HepG2 (cell line): ENCODE results near the gene SRPRB. TPM values are rescaled to one million over a fixed set of nuclear protein-coding genes. Genes with fewer than 3 reads are reported as not detected.

Experiments
- ATAC-seq: fragments of 200-7000 bp; cut with Tn5 transposase; 3 replicates; pipeline ENCODE4 v1.9.1; 2020; ENCODE audit warnings: mild to moderate bottlenecking, moderate library complexity
- BruUV-seq: library from RNA; stranded (reverse); fragments of 400-500 nt; replicated peaks from 2 replicates; lab custom pipeline; 2021; lab: Mats Ljungman, UMichigan
- CTCF ChIA-PET: fragments of 300-600 bp; formaldehyde crosslinking; extraction: SDS; loops from one replicate; lab custom pipeline; 2021; ENCODE audit warnings: low total read pairs, inconsistent platforms, low intra/inter-chr PET ratio; lab: Yijun Ruan, JAX
- POLR2A ChIA-PET: fragments of 350-600 bp; sonication (Branson Sonifier 250); formaldehyde crosslinking; loops from one replicate; lab custom pipeline; 2020; ENCODE audit warnings: antibody characterized with exemption, inconsistent platforms; lab: Yijun Ruan, JAX
- DNase-seq: peaks from one replicate; pipeline ENCODE4 v3.0.0-alpha.2; 2015; ENCODE audit warnings: low spot score
- FAIRE-seq: peaks from 3 replicates; lab custom pipeline; 2011; peaks lifted over from hg19 to GRCh38; lab: Jason Lieb, UNC
- H2AFZ ChIP-seq: one replicate; pipeline ENCODE4 v1.6.1; 2011; ENCODE audit warnings: low read length, inconsistent platforms
- H3K27ac ChIP-seq: fragments of 300-600 bp; 3 replicates; pipeline ENCODE4 v1.8.0; 2011; ENCODE audit warnings: mixed run types, mild to moderate bottlenecking, mixed read lengths, low read length, inconsistent platforms; ENCODE audit not compliant: insufficient read depth; ENCODE audit errors: extremely low read length
- H3K27me3 ChIP-seq, 2 experiments: fragments of 200-600 bp in 1 of 2; 2 replicates in 1 of 2; 3 replicates in 1 of 2; pipeline versions ENCODE4 v1.6.0 to v1.8.0; 2011; ENCODE audit warnings: low read length in 2 of 2, mild to moderate bottlenecking in 2 of 2, moderate library complexity in 2 of 2, inconsistent platforms in 1 of 2; ENCODE audit not compliant: insufficient read depth in 2 of 2, control insufficient read depth in 1 of 2
- H3K36me3 ChIP-seq, 2 experiments: fragments of 200-600 bp in 1 of 2; replicated peaks in 1 of 2; 2 replicates in 1 of 2; 3 replicates in 1 of 2; pipeline versions ENCODE4 v1.5.1 to v1.8.0; 2011; ENCODE audit warnings: low read length in 2 of 2, inconsistent platforms in 1 of 2; ENCODE audit not compliant: insufficient read depth in 2 of 2, control insufficient read depth in 1 of 2
- H3K4me1 ChIP-seq: 2 replicates; pipeline ENCODE4 v1.5.1; 2012; ENCODE audit warnings: low read length, inconsistent platforms; ENCODE audit not compliant: insufficient read depth
- H3K4me2 ChIP-seq: 2 replicates; pipeline ENCODE4 v1.6.0; 2011; ENCODE audit warnings: low read depth, low read length, inconsistent platforms
- H3K4me3 ChIP-seq, 3 experiments: fragments of 200-600 bp in 1 of 3; sonication (generic), shearing (Covaris generic) in 1 of 3; replicated peaks in 1 of 3; 2 replicates each; pipeline ENCODE4 v1.5.1; 2011 to 2016; ENCODE audit warnings: low read length in 3 of 3, inconsistent platforms in 2 of 3, low read depth in 2 of 3, mild to moderate bottlenecking in 2 of 3, control low read depth in 1 of 3, mixed read lengths in 1 of 3; ENCODE audit not compliant: insufficient read depth in 1 of 3
- H3K79me2 ChIP-seq: one replicate; pipeline ENCODE4 v1.6.1; 2011; ENCODE audit warnings: low read length, inconsistent platforms; ENCODE audit not compliant: insufficient read depth
- H3K9ac ChIP-seq: 2 replicates; pipeline ENCODE4 v1.6.0; 2011; ENCODE audit warnings: mild to moderate bottlenecking, low read depth, low read length, inconsistent platforms; ENCODE audit not compliant: insufficient read depth
- H3K9me3 ChIP-seq: 2 replicates; pipeline ENCODE4 v1.5.1; 2012; ENCODE audit warnings: mild to moderate bottlenecking, low read length
- H4K20me1 ChIP-seq: 2 replicates; pipeline ENCODE4 v1.6.0; 2011; ENCODE audit warnings: inconsistent platforms, mild to moderate bottlenecking, low read length, moderate library complexity; ENCODE audit not compliant: insufficient read depth
- TBL1XR1 ChIP-seq: fragments of 150-350 bp; IDR thresholded peaks from 2 replicates; pipeline ENCODE4 v1.6.1; 2014; ENCODE audit warnings: borderline replicate concordance, low read length; ENCODE audit not compliant: partially characterized antibody
- ZNF230 ChIP-seq: sonication (generic); formaldehyde crosslinking; IDR thresholded peaks from 2 replicates; pipeline ENCODE4 v1.4.0; 2020; ENCODE audit warnings: mild to moderate bottlenecking, missing genetic modification reagents
- ZNF407 ChIP-seq: sonication (generic); formaldehyde crosslinking; IDR thresholded peaks from one replicate; pipeline ENCODE4 v1.5.1; 2020; ENCODE audit warnings: mild to moderate bottlenecking, missing genetic modification reagents; ENCODE audit errors: not compliant biosample characterization
- WGBS: methylation state at CpG from one replicate; pipeline ENCODE4 v1.1.6; 2017; ENCODE audit warnings: low lambda C conversion rate; 5-methylcytosine and 5-hydroxymethylcytosine counted together
- in situ Hi-C: cut with HindIII; loops from 2 replicates; pipeline ENCODE4 v1.10.0; 2017; ENCODE audit warnings: low pct_unique_long_range_greater_than_20kb; ENCODE audit not compliant: extremely low pct_ligation_motif_present
- intact Hi-C: fragments of 100-400 bp; cut with micrococcal nuclease; formaldehyde crosslinking; loops from one replicate; pipeline ENCODE4 v1.10.0; 2022; ENCODE audit not compliant: unreplicated experiment
- polyA plus RNA-seq, 8 experiments: library from polyadenylated mRNA; depleted of rRNA in 3 of 8; stranded (reverse) in 7 of 8; unstranded in 1 of 8; fragments of >200 nt; fragmentation: Illumina TruSeq in 4 of 8; extraction: Trizol in 4 of 8; gene quantifications; 2 replicates each; pipeline versions ENCODE4 v1.2.1 to v1.2.3, GENCODE V29; 2011 to 2016; ENCODE audit warnings: low read depth in 4 of 8, missing spikeins in 1 of 8, mixed read lengths in 1 of 8; ENCODE audit not compliant: insufficient read depth in 1 of 8
- total RNA-seq, 5 experiments: library from RNA; depleted of rRNA; stranded (reverse); fragments of >200 nt; fragmentation: Illumina TruSeq; extraction: Trizol; gene quantifications; 2 replicates each; pipeline ENCODE4 v1.2.3, GENCODE V29; 2016; ENCODE audit warnings: low read depth in 1 of 5
- TF ChIP-seq, protein P1 (sequence below): IDR thresholded peaks from 2 replicates; pipeline ENCODE4 v1.6.1; 2016; ENCODE audit warnings: low read depth, missing genetic modification reagents, missing compliant biosample characterization

The SRPRB gene
- total and polyA plus RNA-seq, 2 of the 13 experiments (the other 11 are each of a cell fraction or from before 2014, with no cell fraction given) = 41.0 to 111 TPM

GRCh38 chr3:133840767-133841166 is 35.2 kb downstream of the SRPRB start:
- Histone ChIP-seq H3K4me2 (no peak overlapping the region), H3K36me3 (no peaks in the 10 kb centered on the region), H3K27me3 (peaks cover 9 to 22% of the 10 kb centered on the region in 2 experiments; a peak in 3 of 5 replicates), H3K9me3 (no peaks in the 10 kb centered on the region), H3K27ac (no peak overlapping the region), H3K4me3 (no peak overlapping the region), H4K20me1 (no peaks in the 10 kb centered on the region), H2AFZ (no peak overlapping the region), H3K4me1 (no peaks in the 10 kb centered on the region), H3K9ac (no peak overlapping the region), H3K79me2 (no peaks in the 10 kb centered on the region)
- DNase-seq (no peak), ATAC-seq (no peak), FAIRE-seq (no peak)
- intact Hi-C loops = no loop called here
- TF ChIP-seq, protein P1, sequence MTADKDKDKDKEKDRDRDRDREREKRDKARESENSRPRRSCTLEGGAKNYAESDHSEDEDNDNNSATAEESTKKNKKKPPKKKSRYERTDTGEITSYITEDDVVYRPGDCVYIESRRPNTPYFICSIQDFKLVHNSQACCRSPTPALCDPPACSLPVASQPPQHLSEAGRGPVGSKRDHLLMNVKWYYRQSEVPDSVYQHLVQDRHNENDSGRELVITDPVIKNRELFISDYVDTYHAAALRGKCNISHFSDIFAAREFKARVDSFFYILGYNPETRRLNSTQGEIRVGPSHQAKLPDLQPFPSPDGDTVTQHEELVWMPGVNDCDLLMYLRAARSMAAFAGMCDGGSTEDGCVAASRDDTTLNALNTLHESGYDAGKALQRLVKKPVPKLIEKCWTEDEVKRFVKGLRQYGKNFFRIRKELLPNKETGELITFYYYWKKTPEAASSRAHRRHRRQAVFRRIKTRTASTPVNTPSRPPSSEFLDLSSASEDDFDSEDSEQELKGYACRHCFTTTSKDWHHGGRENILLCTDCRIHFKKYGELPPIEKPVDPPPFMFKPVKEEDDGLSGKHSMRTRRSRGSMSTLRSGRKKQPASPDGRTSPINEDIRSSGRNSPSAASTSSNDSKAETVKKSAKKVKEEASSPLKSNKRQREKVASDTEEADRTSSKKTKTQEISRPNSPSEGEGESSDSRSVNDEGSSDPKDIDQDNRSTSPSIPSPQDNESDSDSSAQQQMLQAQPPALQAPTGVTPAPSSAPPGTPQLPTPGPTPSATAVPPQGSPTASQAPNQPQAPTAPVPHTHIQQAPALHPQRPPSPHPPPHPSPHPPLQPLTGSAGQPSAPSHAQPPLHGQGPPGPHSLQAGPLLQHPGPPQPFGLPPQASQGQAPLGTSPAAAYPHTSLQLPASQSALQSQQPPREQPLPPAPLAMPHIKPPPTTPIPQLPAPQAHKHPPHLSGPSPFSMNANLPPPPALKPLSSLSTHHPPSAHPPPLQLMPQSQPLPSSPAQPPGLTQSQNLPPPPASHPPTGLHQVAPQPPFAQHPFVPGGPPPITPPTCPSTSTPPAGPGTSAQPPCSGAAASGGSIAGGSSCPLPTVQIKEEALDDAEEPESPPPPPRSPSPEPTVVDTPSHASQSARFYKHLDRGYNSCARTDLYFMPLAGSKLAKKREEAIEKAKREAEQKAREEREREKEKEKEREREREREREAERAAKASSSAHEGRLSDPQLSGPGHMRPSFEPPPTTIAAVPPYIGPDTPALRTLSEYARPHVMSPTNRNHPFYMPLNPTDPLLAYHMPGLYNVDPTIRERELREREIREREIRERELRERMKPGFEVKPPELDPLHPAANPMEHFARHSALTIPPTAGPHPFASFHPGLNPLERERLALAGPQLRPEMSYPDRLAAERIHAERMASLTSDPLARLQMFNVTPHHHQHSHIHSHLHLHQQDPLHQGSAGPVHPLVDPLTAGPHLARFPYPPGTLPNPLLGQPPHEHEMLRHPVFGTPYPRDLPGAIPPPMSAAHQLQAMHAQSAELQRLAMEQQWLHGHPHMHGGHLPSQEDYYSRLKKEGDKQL (CRISPR knock-in tag) = no peak
- TF ChIP-seq TBL1XR1 = no peak
- no peak for TF ChIP-seq ZNF230 (CRISPR knock-in tag)
- TF ChIP-seq ZNF407 (CRISPR knock-in tag) = no peak
- CTCF ChIA-PET = no interaction called here
- in situ Hi-C loops = no loop called here
- BruUV-seq = no TSS peak
- POLR2A ChIA-PET = no interaction called here
- WGBS = no CpG with 5 or more reads among the region's 6 CpGs
